ENCODE data around the gene OSBPL7. TPM values are rescaled to one million over a fixed set of nuclear protein-coding genes. Genes with fewer than 3 reads are reported as not detected.

The OSBPL7 gene
- polyA plus RNA-seq, 1 donor (not counting 4 experiments of a cell fraction or from before 2014, with no cell fraction given): 1.9 TPM

DNA sequence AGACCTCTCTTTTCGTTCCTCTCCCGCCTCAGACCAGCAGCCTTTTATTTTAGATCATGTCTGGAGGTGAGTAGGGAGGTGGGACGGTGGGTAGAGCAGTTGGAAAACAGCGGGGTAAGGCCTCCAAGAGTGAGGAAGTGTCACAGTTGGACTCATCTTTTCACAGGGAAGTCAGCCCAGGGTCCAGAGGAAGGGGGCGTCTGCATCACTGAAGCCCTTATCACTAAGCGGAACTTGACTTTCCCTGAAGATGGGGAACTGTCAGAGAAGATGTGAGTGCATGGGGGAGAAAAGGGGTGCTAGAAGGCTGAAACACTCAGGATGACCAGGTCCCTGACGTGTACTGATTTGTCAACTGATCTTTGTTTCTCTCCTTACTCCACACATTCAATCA lies 10.3 kb upstream of the OSBPL7 start:
- Histone ChIP-seq H3K27ac (ENCODE audit: control insufficient read depth, insufficient read depth, low read length) (peak overlapping the region; percentile 79), H4K20me1 (ENCODE audit: control insufficient read depth, extremely low read depth, insufficient read depth, low read length) (no peaks in the 10 kb centered on the region), H3K36me3 (ENCODE audit: control insufficient read depth in 2 of 2, extremely low read depth in 1 of 2, insufficient read depth in 2 of 2, low read length in 2 of 2) (peaks cover 7 to 12% of the 10 kb centered on the region in 2 experiments), H3K9me1 (ENCODE audit: control insufficient read depth, extremely low read depth, insufficient read depth, low read length) (peaks cover 3% of the 10 kb centered on the region), H3K4me2 (ENCODE audit: control insufficient read depth, extremely low read depth, insufficient read depth, low read depth, low read length) (peak overlapping the region; percentile 99), H3K79me2 (ENCODE audit: control insufficient read depth, insufficient read depth, low read length) (peaks cover 26% of the 10 kb centered on the region), H3K4me1 (ENCODE audit: control insufficient read depth, extremely low read depth, insufficient read depth, low read length) (peaks cover 18% of the 10 kb centered on the region), H3K9me3 (ENCODE audit: control insufficient read depth, low read depth, low read length) (no peaks in the 10 kb centered on the region), H3K9ac (ENCODE audit: control insufficient read depth, extremely low read depth, insufficient read depth, low read length) (peak overlapping the region; percentile 84), H3K27me3 (ENCODE audit: control insufficient read depth, extremely low read depth, insufficient read depth, low read length) (no peaks in the 10 kb centered on the region), H3K4me3 (ENCODE audit: control insufficient read depth in 2 of 3, extremely low read depth in 1 of 3, insufficient read depth in 2 of 3, low read depth in 1 of 3, low read length in 3 of 3) (peak overlapping the region in 2 of 3 experiments; percentile 100), H2AFZ (ENCODE audit: control insufficient read depth, low read length) (peak overlapping the region; percentile 87)
- dilution Hi-C loops (cut with MboI; ENCODE audit: extremely low pct_ligation_motif_present, low sequenced_read_pairs): no loop called here
- no peak for FAIRE-seq
- no peak for TF ChIP-seq EZH2 (IDR thresholded peaks at IDR 0.05; ENCODE audit: low read length)
- TF ChIP-seq, protein P1, sequence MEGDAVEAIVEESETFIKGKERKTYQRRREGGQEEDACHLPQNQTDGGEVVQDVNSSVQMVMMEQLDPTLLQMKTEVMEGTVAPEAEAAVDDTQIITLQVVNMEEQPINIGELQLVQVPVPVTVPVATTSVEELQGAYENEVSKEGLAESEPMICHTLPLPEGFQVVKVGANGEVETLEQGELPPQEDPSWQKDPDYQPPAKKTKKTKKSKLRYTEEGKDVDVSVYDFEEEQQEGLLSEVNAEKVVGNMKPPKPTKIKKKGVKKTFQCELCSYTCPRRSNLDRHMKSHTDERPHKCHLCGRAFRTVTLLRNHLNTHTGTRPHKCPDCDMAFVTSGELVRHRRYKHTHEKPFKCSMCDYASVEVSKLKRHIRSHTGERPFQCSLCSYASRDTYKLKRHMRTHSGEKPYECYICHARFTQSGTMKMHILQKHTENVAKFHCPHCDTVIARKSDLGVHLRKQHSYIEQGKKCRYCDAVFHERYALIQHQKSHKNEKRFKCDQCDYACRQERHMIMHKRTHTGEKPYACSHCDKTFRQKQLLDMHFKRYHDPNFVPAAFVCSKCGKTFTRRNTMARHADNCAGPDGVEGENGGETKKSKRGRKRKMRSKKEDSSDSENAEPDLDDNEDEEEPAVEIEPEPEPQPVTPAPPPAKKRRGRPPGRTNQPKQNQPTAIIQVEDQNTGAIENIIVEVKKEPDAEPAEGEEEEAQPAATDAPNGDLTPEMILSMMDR (optimal IDR thresholded peaks at IDR 0.05 in 1 of 3, IDR thresholded peaks at IDR 0.05 in 1 of 3, conservative IDR thresholded peaks at IDR 0.05 in 1 of 3; ENCODE audit: extremely low read depth in 1 of 3, insufficient read depth in 2 of 3, low read length in 3 of 3): no peak
- no peak for DNase-seq (ENCODE audit: low read depth, low spot score)

DNA sequence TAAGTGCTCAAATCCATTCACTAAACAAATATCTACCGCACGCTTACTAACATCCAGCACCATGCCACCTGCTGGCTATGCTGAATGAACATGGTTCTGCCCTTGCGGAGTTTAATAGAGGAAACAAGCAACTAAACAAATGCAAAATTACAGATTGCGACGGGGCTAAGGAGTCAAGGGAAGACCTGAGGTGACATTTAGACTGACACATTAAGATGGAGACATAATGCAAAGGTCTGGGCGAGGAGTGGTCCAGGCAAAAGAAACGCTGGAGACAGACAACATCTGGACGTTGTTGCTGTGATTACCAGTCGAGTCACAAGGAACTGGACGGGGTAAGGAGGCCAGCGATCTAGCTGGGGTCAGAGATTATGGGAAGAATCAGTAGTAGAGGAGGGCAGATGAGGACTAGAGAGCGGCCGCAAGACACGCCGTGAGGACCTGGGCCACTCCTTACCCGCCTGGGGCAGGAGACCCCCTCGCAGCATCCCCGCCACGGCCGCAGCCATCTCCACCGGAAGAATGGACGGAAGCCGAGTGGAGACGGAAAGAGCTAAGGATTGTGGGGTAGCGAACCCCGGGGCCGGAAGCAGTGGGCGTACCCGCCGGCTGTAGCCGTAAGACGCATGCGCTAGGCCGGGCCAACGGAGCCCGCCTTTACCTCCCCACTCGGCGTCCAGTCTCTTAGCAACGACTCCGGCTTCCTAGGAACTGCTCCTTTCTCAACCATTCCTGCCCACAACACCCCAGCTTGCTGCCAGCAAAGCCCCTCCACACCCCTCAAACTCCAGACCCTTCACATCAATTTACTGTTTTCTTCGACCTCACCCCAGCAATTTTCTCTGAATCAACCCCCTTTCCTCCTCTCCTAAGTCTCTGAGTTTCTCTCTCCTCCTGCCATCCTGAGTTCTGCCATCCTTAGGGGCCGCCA lies 9.7 kb upstream of the OSBPL7 start, which contains the start of the genes LRRC46 and MRPL10:
Gene LRRC46, plus strand, starts transcription at position 668 of the 931 bp plus-strand sequence. CDS start 320 bp downstream, outside the sequence.
Gene MRPL10, minus strand, starts transcription at position 539 of the 931 bp plus-strand sequence. Its CDS starts 30 bp downstream, at position 509.
- dilution Hi-C loops (cut with MboI; ENCODE audit: extremely low pct_ligation_motif_present, low sequenced_read_pairs): no loop called here
- peak within 1 kb of the TSS; percentile 99 for H2AFZ ChIP-seq (ENCODE audit: control insufficient read depth, low read length)
- peaks cover 14 to 15% of the 10 kb centered on the region in 2 experiments for H3K36me3 ChIP-seq (ENCODE audit: control insufficient read depth in 2 of 2, extremely low read depth in 1 of 2, insufficient read depth in 2 of 2, low read length in 2 of 2)
- H3K79me2 ChIP-seq (ENCODE audit: control insufficient read depth, insufficient read depth, low read length): peaks cover 26% of the 10 kb centered on the region
- DNase-seq (ENCODE audit: low read depth, low spot score) (no peak), FAIRE-seq (peak; percentile 58)
- H3K27me3 ChIP-seq (ENCODE audit: control insufficient read depth, extremely low read depth, insufficient read depth, low read length): no peaks in the 10 kb centered on the region
- peaks cover 18% of the 10 kb centered on the region for H3K4me1 ChIP-seq (ENCODE audit: control insufficient read depth, extremely low read depth, insufficient read depth, low read length)
- no peak for TF ChIP-seq EZH2 (IDR thresholded peaks at IDR 0.05; ENCODE audit: low read length)
- TF ChIP-seq, protein P1 (optimal IDR thresholded peaks at IDR 0.05 in 1 of 3, IDR thresholded peaks at IDR 0.05 in 1 of 3, conservative IDR thresholded peaks at IDR 0.05 in 1 of 3; ENCODE audit: extremely low read depth in 1 of 3, insufficient read depth in 2 of 3, low read length in 3 of 3): peak; percentile 31 to 52 (median 49)
- H3K9ac ChIP-seq (ENCODE audit: control insufficient read depth, extremely low read depth, insufficient read depth, low read length): peak within 1 kb of the TSS; percentile 84
- peak within 1 kb of the TSS; percentile 74 to 100 (median 100) for H3K4me3 ChIP-seq (ENCODE audit: control insufficient read depth in 2 of 3, extremely low read depth in 1 of 3, insufficient read depth in 2 of 3, low read depth in 1 of 3, low read length in 3 of 3)
- H3K4me2 ChIP-seq (ENCODE audit: control insufficient read depth, extremely low read depth, insufficient read depth, low read depth, low read length): peak within 1 kb of the TSS; percentile 99
- no peaks in the 10 kb centered on the region for H3K9me3 ChIP-seq (ENCODE audit: control insufficient read depth, low read depth, low read length)
- peaks cover 3% of the 10 kb centered on the region for H3K9me1 ChIP-seq (ENCODE audit: control insufficient read depth, extremely low read depth, insufficient read depth, low read length)
- no peaks in the 10 kb centered on the region for H4K20me1 ChIP-seq (ENCODE audit: control insufficient read depth, extremely low read depth, insufficient read depth, low read length)
- peak within 1 kb of the TSS; percentile 79 for H3K27ac ChIP-seq (ENCODE audit: control insufficient read depth, insufficient read depth, low read length)

All from keratinocyte (primary cell).